GM18870 (cell line): ENCODE measurements around the gene TGFB3.

Experiments used
- ATAC-seq: cut with Tn5 transposase; IDR thresholded peaks from one replicate; pipeline ENCODE4 v1.9.1; 2021; ENCODE audit warnings: moderate library complexity; ENCODE audit not compliant: unreplicated experiment

TGFB3 gene

GRCh38 chr14:75987201-75987970 is 5.6 kb upstream of the TGFB3 start:
- no peak for ATAC-seq

GRCh38 chr14:75986439-75986765 is 4.6 kb upstream of the TGFB3 start:
- no peak for ATAC-seq

GRCh38 chr14:75985618-75986438 is 4.0 kb upstream of the TGFB3 start, which contains the start of gene IFT43:
Gene IFT43, plus strand, starts transcription at chr14:75985763. Its CDS starts 24 bp downstream, at chr14:75985787.
- peak; percentile 52 for ATAC-seq

- ATAC-seq: no peak
Measured at GRCh38 chr14:75984674-75985073, 2.9 kb upstream of the TGFB3 start.

- ATAC-seq: no peak
Measured at GRCh38 chr14:75983019-75983358, 1.2 kb upstream of the TGFB3 start.

DNA sequence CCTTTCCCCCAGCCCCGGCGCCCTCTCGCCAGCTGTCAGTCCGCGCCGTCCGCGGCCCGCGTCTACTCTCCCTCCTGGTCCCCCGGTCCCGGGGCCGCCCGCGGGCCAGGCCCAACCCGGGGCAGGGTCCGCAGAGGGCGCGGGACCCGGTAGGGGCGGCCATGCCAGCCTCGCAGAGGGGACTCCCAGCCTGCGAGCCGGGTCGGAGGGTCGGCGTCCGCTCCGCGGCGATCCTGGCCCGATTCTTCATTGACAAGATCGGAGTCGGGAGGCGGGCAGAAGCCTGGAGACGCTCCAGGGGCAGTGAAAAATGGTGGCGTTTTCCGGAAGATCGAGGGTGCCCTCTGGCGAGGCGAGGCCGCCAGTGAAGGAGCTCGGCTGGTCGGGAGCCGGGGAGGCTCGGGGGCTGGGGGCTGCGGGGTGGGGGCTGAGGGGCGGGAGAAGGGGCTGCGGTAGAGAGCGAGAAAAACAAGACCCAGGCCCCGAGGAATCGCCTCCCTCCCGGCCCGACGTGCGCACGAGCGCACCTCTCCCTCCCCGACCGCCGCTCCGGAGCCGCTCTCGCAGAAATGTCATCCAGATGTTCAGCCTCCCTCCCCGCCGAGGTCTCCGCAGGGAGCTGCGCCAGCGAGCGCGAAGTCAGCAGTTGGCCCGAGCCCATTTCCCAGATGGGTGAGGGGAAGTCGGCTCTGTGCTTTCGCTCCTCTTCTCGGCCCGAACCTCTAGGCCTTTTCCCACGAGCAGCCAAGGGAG is 647 bp upstream of the TGFB3 start:
- peak; percentile 38 for ATAC-seq

- ATAC-seq: no peak
Measured at GRCh38 chr14:75980856-75981255, 939 bp downstream of the TGFB3 start.

DNA sequence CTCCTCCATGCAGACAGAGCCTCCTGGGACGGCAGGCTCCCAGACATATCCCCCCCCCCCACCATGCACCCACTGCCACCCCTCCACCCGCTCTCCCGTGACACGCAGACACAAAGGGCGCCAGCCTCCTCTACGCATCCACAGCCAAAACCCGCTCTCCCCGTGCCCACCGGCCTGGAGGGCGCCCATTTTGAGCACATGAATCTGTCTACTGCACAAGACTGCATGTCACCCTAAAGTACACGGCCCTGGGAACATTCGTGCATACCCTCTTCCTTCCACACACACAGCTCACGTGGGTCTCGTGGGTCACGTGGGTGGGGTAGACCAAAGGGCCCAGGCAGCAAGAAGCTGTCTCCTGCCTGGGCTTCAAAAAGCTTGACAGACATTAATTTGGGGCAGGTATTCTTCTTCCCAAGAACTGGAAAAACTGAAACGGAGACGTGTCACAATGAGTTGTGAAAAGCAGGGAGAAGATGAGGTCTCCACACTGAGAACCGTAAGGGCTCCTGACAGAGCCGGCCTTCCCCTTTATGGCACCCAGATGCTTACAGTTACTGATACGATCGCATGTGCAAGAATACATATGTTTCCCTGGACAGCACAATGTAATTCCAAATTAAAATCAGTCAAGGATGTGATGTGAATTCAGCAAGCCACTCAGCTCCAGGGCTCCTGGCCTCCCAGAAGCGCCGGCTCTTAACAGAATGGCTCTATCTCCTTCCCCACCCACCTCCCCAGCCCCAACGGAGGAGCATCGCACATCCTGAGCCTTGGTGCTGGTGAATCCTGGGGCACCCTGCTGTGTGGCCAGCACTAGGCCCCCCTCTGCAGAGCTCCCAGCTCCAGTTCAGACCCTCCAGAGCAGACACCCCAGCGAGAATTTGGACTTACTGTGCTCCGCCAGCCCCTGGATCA is 1.9 kb downstream of the TGFB3 start:
- no peak for ATAC-seq

- no peak for ATAC-seq
Measured at GRCh38 chr14:75979071-75979571, 2.7 kb downstream of the TGFB3 start.

- ATAC-seq: no peak
Measured at GRCh38 chr14:75978249-75978731, 3.5 kb downstream of the TGFB3 start.

DNA sequence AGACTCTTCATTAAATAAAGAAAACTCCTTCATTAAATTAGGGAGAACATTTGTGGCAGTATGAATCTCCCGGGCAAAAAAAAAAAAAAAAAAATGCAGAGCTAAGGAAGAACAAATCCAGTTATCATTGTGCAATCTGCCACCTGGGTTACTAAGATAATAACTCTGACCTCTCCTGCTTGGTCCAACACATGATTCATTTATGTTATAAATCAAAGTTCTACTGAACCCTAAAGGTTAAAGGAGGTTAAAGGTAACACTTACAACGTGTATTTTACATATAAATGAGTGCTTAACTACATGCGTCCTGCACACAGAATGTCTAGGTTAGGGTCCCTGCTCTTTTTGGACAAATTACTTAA is 4.2 kb downstream of the TGFB3 start:
- ATAC-seq: no peak

- ATAC-seq: no peak
Measured at GRCh38 chr14:75976826-75977581, 4.8 kb downstream of the TGFB3 start.

DNA sequence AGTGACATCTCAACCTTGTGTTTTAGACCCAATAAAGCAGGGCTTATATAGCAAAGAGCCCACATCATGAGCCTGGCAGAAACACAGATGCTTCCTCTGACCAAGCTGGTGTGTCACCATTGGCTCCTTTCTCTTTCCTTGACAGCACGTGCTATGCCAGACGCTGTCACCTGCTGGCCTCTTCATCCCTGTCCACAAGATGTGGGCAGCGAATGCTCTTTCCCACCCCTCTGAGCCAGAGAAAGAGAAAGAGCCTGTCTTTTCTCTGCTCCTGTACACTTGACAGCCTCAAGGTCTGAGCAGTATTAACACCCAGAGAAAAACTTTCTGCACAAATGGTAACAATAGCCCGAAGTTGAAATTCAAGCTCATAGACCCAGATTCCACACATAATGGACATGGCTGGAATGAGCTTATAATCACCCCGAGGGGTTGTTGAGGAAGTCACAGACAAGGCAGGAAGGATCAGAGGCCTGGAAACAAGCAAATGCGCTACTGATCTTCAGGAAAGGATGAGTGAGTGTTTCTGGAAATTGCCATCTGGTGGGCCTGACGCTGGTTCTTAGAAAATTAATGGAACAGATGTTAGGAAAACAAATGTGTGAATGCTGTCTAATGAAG is 8.9 kb downstream of the TGFB3 start:
- ATAC-seq: no peak

DNA sequence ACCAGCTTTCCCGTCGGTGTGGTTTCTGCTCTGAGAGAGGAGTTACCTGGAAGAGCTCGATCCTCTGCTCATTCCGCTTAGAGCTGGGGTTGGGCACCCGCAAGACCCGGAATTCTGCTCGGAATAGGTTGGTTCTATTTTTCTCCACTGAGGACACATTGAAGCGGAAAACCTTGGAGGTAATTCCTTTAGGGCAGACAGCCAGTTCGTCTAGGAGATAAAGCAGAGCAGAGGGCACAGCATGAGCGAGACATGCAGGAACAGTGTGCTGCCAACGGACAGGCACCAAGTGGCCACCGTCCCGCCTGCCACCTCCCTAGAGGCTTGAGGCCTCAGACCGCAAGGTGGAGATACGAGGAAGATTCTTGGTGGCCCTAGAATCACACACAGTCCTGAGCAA is 10.3 kb downstream of the TGFB3 start:
- no peak for ATAC-seq

- ATAC-seq: no peak
Measured at GRCh38 chr14:75970989-75971388, 10.8 kb downstream of the TGFB3 start.

- no peak for ATAC-seq
Measured at GRCh38 chr14:75969891-75970290, 11.9 kb downstream of the TGFB3 start.

- no peak for ATAC-seq
Measured at GRCh38 chr14:75969126-75969525, 12.7 kb downstream of the TGFB3 start.

- ATAC-seq: no peak
Measured at GRCh38 chr14:75968456-75968855, 13.3 kb downstream of the TGFB3 start.

DNA sequence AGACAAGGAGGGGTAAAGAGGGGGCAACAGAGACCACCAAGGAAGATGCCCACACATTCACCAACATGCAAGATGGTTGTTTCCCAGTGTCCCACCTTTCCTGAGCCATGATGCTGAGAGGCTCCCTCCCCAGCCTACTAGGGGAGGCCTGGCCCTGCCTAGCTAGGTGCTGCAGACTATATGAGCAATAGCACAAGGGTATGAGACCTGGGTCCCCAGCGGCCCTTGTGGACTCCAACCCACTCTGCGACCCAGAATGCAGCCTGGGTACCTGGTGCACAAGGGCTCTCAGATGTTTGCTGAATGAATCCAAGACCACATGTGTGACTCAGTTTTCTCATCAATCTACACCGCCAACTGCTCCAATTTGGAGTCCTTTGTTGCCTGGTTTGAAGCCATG is 13.9 kb downstream of the TGFB3 start:
- ATAC-seq: no peak
